Osteoblast (primary cell): ENCODE measurements around the gene MARK3. TPM values are rescaled to one million over a fixed set of nuclear protein-coding genes. Genes with fewer than 3 reads are reported as not detected.
"Not testable (repeated sequence)": the region's sequence is repeated elsewhere in the genome, so short reads cannot be mapped to it uniquely, and the experiment has no call there.

ENCODE experiments used
- DNase-seq: peaks from one replicate; pipeline ENCODE4 v3.0.0; 2011; ENCODE audit warnings: low spot score, mixed read lengths; ENCODE audit not compliant: insufficient read length; ENCODE audit errors: missing footprints
- H2AFZ ChIP-seq: 2 replicates; pipeline ENCODE4 v1.6.0; 2011; ENCODE audit warnings: mild to moderate bottlenecking, low read length
- H3K27ac ChIP-seq: 2 replicates; pipeline ENCODE4 v1.5.1; 2011; ENCODE audit warnings: mild to moderate bottlenecking, low read depth, low read length, moderate library complexity
- H3K27me3 ChIP-seq: 2 replicates; pipeline ENCODE4 v1.6.0; 2012; ENCODE audit warnings: mild to moderate bottlenecking, control low read depth, inconsistent platforms, low read length, moderate library complexity; ENCODE audit not compliant: insufficient read depth
- H3K36me3 ChIP-seq: 2 replicates; pipeline ENCODE4 v1.5.1; 2011; ENCODE audit warnings: mild to moderate bottlenecking, low read length, control low read depth, moderate library complexity; ENCODE audit not compliant: insufficient read depth
- H3K4me1 ChIP-seq: 2 replicates; pipeline ENCODE4 v1.5.1; 2011; ENCODE audit warnings: mild to moderate bottlenecking, low read length, control low read depth, moderate library complexity; ENCODE audit not compliant: insufficient read depth
- H3K4me2 ChIP-seq: 2 replicates; pipeline ENCODE4 v1.6.0; 2011; ENCODE audit warnings: mild to moderate bottlenecking, low read length; ENCODE audit not compliant: insufficient read depth
- H3K4me3 ChIP-seq: fragments of 200-600 bp; sonication (generic); 3 replicates; pipeline ENCODE4 v1.5.1; 2012; ENCODE audit warnings: mild to moderate bottlenecking, low read length, inconsistent platforms; ENCODE audit not compliant: insufficient read depth
- H3K79me2 ChIP-seq: 2 replicates; pipeline ENCODE4 v1.6.0; 2012; ENCODE audit warnings: mild to moderate bottlenecking, low read length, control low read depth, inconsistent platforms; ENCODE audit not compliant: insufficient read depth
- H3K9me3 ChIP-seq: 2 replicates; pipeline ENCODE4 v1.5.1; 2011; ENCODE audit warnings: low read depth, low read length, control low read depth
- H4K20me1 ChIP-seq: 2 replicates; pipeline ENCODE4 v1.6.0; 2012; ENCODE audit warnings: mild to moderate bottlenecking, low read length, control low read depth; ENCODE audit not compliant: insufficient read depth
- total RNA-seq: library from RNA; depleted of rRNA; stranded (reverse); fragments of >200 nt; gene quantifications from 2 replicates; pipeline ENCODE4 v1.2.3, GENCODE V29; 2012
- TF ChIP-seq, protein P1 (sequence below): IDR thresholded peaks from 2 replicates; pipeline ENCODE4 v1.5.1; 2011; ENCODE audit warnings: mild to moderate bottlenecking, low read depth, low read length, moderate library complexity; ENCODE audit errors: extremely low read depth

MARK3 gene
- total RNA-seq, 1 donor: 101 TPM

DNA sequence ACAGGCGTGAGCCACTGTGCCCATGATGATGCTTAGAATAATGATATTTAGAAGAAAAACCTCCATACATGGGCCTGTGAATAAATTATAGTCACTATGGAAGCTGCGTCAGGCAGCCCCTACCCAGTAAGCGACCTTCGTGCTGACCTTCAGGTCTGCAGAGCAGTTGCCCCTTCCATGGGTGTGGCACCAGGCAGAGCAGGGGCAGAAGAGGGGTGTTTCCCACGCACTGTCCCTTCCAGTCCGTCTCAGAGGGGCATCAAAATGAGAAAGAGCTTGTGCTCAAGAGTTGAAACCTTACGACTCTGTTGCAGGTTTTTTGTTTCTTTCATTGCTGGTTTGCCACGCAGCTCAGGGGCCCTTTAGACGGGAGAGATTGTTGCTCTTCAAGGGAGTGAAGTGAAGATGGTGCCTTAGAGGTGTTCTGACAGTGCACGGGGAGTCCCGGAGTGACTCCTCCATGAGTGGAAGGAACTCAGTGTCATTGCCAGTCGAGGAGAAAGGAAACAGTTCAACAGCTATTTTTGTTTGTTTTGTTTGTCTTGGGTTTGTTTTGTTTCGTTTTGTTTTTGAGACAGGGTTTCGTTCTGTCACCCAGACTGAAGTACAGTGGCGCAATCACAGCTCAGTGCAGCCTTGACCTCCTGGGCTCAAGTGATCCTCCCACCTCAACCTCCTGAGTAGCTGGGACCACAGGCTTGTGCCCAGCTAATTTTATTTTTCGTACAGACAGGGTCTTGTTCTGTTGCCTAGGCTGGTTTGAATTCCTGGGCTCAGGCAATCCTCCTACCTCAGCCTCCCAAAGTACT is 123.5 kb downstream of the MARK3 start:
- H3K36me3 ChIP-seq: peaks cover 48% of the 10 kb centered on the region
- H3K9me3 ChIP-seq: no peaks in the 10 kb centered on the region
- peaks cover 10% of the 10 kb centered on the region for H4K20me1 ChIP-seq
- H3K4me1 ChIP-seq: peaks cover 14% of the 10 kb centered on the region
- H3K4me3 ChIP-seq: no peak overlapping the region
- H3K4me2 ChIP-seq: no peak overlapping the region
- H3K79me2 ChIP-seq: no peaks in the 10 kb centered on the region
- TF ChIP-seq, protein P1, sequence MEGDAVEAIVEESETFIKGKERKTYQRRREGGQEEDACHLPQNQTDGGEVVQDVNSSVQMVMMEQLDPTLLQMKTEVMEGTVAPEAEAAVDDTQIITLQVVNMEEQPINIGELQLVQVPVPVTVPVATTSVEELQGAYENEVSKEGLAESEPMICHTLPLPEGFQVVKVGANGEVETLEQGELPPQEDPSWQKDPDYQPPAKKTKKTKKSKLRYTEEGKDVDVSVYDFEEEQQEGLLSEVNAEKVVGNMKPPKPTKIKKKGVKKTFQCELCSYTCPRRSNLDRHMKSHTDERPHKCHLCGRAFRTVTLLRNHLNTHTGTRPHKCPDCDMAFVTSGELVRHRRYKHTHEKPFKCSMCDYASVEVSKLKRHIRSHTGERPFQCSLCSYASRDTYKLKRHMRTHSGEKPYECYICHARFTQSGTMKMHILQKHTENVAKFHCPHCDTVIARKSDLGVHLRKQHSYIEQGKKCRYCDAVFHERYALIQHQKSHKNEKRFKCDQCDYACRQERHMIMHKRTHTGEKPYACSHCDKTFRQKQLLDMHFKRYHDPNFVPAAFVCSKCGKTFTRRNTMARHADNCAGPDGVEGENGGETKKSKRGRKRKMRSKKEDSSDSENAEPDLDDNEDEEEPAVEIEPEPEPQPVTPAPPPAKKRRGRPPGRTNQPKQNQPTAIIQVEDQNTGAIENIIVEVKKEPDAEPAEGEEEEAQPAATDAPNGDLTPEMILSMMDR: no peak
- H2AFZ ChIP-seq: no peak overlapping the region
- H3K27ac ChIP-seq: no peak overlapping the region
- peak; percentile 65 for DNase-seq
- H3K27me3 ChIP-seq: no peaks in the 10 kb centered on the region

DNA sequence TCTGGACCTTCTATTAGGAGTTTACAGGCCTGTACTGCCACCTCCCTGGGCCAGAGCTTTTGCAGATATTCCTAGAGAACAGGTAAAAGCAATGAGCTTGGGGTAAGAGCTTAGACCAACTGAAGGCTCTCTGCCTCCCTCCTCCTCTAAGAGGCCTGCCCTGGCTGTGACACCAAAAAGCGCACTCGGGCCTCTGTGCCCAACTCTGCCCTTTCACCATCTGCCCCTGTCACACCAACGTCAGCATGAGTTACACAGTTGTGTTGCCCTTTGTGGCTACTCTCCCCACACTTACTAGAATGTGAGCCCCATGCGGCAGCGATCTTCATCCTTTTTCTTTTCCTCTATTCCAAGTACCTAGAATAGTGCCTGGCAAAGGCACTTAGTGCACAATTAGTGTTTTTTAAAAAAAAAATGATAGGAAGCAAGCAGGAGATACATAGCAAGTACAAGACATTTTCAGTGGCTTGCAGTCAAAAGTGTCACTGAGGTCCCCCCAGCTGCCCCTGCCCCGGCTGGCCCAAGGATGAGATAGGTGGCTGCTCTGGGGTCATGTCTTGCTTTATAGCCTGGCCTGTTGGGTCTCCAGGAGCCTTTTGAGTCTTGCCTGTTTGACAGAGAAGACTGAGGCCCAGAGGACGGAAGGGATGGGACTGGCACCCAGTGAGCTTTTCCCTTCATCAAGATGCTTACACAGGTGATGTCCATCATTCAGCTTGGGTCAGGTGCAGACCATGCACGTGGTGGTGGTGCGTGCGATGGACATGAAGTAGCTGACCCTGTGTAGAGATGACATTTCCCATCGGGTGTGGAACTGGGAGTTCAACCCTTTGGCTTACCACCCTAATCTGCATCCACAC is 124.9 kb downstream of the MARK3 start:
- Histone ChIP-seq H2AFZ (no peak overlapping the region), H3K36me3 (peaks cover 36% of the 10 kb centered on the region), H3K79me2 (no peaks in the 10 kb centered on the region), H3K27ac (no peak overlapping the region), H3K4me3 (no peak overlapping the region), H3K4me1 (peaks cover 15% of the 10 kb centered on the region), H3K4me2 (no peak overlapping the region), H3K27me3 (no peaks in the 10 kb centered on the region), H3K9me3 (no peaks in the 10 kb centered on the region), H4K20me1 (peaks cover 9% of the 10 kb centered on the region)
- TF ChIP-seq, protein P1: no peak
- DNase-seq: peak; percentile 48

DNA sequence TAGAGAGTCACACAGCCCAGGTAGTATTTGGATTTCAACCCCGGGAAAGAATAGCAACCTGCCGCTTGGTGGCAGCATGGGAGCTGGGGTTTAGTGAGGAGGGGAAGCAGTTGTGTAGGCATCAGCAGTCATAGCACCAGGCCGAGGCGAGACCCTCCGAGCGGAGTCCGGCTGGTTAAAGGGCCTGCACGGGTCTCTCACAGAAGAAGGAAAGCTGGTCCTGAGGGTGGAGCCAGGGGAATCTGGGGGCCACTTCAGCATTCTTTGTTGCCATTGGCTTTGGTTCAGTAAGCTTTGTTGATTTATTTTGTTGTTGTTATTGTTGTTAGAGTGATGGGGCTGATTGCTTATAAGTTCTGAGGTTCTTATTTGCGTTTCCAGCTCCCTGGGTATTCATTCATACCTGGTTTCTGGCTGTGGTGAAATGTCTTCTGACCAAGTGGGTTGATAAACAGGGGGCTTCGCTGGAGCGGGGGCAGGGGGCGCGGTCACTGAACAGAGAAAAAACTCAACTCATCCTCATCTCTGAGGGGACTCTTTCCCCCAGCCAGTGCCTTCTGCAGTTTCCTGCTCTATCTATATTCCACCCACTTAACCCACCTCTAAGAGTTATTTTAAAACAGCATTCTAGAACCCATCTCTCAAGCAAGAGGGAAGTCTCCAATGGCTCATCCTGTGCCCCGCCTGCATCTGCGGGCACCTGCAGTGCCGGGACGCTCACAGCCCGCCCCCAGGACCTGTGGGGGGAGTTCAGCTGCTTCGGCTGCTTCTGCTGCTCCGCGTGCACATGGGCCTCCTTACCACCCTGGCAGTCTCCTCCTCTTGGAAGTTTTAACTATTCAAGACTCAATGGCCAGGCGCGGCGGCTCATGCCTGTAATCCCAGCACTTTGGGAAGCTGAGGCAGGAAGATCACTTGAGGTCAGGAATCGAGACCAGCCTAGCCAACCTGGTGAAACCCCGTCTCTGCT is 125.8 kb downstream of the MARK3 start:
- no peak overlapping the region for H2AFZ ChIP-seq
- H3K27ac ChIP-seq: no peak overlapping the region
- H3K79me2 ChIP-seq: no peaks in the 10 kb centered on the region
- TF ChIP-seq, protein P1: no peak
- peaks cover 15% of the 10 kb centered on the region for H3K4me1 ChIP-seq
- H3K36me3 ChIP-seq: peaks cover 31% of the 10 kb centered on the region
- no peaks in the 10 kb centered on the region for H3K27me3 ChIP-seq
- H3K4me3 ChIP-seq: no peak overlapping the region
- DNase-seq: peak; percentile 44
- no peak overlapping the region for H3K4me2 ChIP-seq
- peaks cover 8% of the 10 kb centered on the region for H4K20me1 ChIP-seq
- no peaks in the 10 kb centered on the region for H3K9me3 ChIP-seq

DNA sequence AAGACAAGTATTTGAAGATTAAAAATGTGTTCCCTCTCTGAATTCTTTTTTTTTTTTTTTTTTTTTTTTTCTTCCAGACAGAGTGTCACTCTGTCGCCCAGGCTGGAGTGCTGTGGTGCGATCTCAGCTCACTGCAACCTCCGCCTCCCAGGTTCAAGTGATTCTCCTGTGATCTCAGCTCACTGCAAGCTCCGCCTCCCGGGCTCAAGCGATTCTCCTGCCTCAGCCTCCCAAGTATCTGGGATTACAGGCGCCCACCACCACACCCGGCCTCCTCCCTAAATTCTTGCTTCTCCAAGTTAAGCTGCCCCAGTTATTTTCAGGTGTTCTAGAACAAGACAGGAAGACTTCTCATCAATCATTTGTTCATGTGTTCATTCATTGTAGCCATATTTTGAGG is 127.0 kb downstream of the MARK3 start:
- peaks cover 31% of the 10 kb centered on the region for H3K36me3 ChIP-seq
- not testable (repeated sequence) for DNase-seq, H3K79me2 ChIP-seq, H3K27me3 ChIP-seq, H4K20me1 ChIP-seq, H3K9me3 ChIP-seq, H3K4me3 ChIP-seq, H3K4me2 ChIP-seq, H2AFZ ChIP-seq
- H3K4me1 ChIP-seq: peaks cover 15% of the 10 kb centered on the region
- H3K27ac ChIP-seq: peak overlapping the region; percentile 38
